ENCODE results near the gene PTGER3. TPM values are rescaled to one million over a fixed set of nuclear protein-coding genes. Genes with fewer than 3 reads are reported as not detected.

The PTGER3 gene
- total and polyA plus RNA-seq, 2 of the 4 experiments (the other 2 are of a cell fraction), result not detected

- Histone ChIP-seq H3K18ac (ENCODE audit: low read depth, low read length) (no peak overlapping the region), H3K79me1 (ENCODE audit: low read depth in 1 of 2, low read length in 2 of 2) (no peaks in the 10 kb centered on the region), H2BK5ac (ENCODE audit: low read depth, low read length, poor library complexity, severe bottlenecking) (no peak overlapping the region), H2BK20ac (ENCODE audit: low read depth, low read length) (no peak overlapping the region), H3K27me3 (ENCODE audit: control insufficient read depth, insufficient read depth, low read length) (no peaks in the 10 kb centered on the region), H3K4ac (ENCODE audit: low read depth, low read length) (no peak overlapping the region), H3K4me1 (ENCODE audit: control insufficient read depth, insufficient read depth, low read length) (no peaks in the 10 kb centered on the region), H3K9me3 (ENCODE audit: control insufficient read depth, insufficient read depth, low read length) (no peaks in the 10 kb centered on the region), H4K20me1 (ENCODE audit: insufficient read depth, low read length) (no peaks in the 10 kb centered on the region), H4K91ac (ENCODE audit: insufficient read depth, low read depth, low read length) (no peak overlapping the region), H3K36me3 (ENCODE audit: control insufficient read depth, insufficient read depth, low read length) (no peaks in the 10 kb centered on the region), H3K4me3 (ENCODE audit: insufficient read depth, low read depth, low read length) (no peak overlapping the region), H3K27ac (ENCODE audit: insufficient read depth, low read length) (no peak overlapping the region), H2AK5ac (ENCODE audit: low read depth, low read length) (no peak overlapping the region), H2BK15ac (ENCODE audit: low read depth, low read length) (no peak overlapping the region), H4K8ac (ENCODE audit: low read depth in 2 of 2, low read length in 2 of 2) (no peak overlapping the region), H3K9me1 (ENCODE audit: insufficient read depth, low read length) (no peaks in the 10 kb centered on the region), H3K56ac (ENCODE audit: extremely low read depth, insufficient read depth, low read length) (no peak overlapping the region), H2AFZ (replicated peaks; ENCODE audit: low read length, poor library complexity) (no peak overlapping the region), H3K4me2 (ENCODE audit: low read depth, low read length) (no peak overlapping the region), H4K5ac (ENCODE audit: low read depth, low read length) (no peak overlapping the region), H2AK9ac (replicated peaks; ENCODE audit: low read depth, low read length, poor library complexity) (no peak overlapping the region), H2BK120ac (ENCODE audit: low read depth, low read length) (no peak overlapping the region), H3K9ac (ENCODE audit: low read depth, low read length) (no peak overlapping the region), H3K14ac (replicated peaks; ENCODE audit: low read depth, low read length) (no peak overlapping the region), H3K23ac (ENCODE audit: low read depth, low read length) (no peak overlapping the region)
- no peak for TF ChIP-seq SMC3 (IDR thresholded peaks at IDR 0.05; ENCODE audit: low read depth, low read length)
- TF ChIP-seq BHLHE40 (IDR thresholded peaks at IDR 0.05; ENCODE audit: low read depth, low read length), result no peak
- dilution Hi-C loops (cut with HindIII; ENCODE audit: low sequenced_read_pairs, unreplicated experiment), result no loop called here
- in situ Hi-C loops (cut with MboI; ENCODE audit: low sequenced_read_pairs), result no loop called here
- ChIA-PET POLR2A (ENCODE audit: unreplicated experiment) (interaction anchor here (0.6 kb wide), 1 partner anchor 24 kb away, joined by 8 read pairs; no protein-coding TSS in a partner anchor), CTCF (no interaction called here)
- intact Hi-C loops (cut with micrococcal nuclease), result no loop called here
- DNase-seq (no peak), ATAC-seq (ENCODE audit: low read depth) (no peak)
- no TSS peak for BruUV-seq (replicated peaks)
- WGBS, 2 experiments (ENCODE audit: extremely low coverage in 2 of 2, insufficient read length in 1 of 2), result no CpG with 5 or more reads among the region's 1 CpG
These were observed 33.4 kb downstream of the PTGER3 start for GRCh38 chr1:71014178-71014579.
